ENCODE measurements around the gene FZD10. TPM values are rescaled to one million over a fixed set of nuclear protein-coding genes. Genes with fewer than 3 reads are reported as not detected.

The FZD10 gene
- total RNA-seq, 4 donors from 2014 or later, result 1.2 to 4.7 (median 2.5) TPM

DNA sequence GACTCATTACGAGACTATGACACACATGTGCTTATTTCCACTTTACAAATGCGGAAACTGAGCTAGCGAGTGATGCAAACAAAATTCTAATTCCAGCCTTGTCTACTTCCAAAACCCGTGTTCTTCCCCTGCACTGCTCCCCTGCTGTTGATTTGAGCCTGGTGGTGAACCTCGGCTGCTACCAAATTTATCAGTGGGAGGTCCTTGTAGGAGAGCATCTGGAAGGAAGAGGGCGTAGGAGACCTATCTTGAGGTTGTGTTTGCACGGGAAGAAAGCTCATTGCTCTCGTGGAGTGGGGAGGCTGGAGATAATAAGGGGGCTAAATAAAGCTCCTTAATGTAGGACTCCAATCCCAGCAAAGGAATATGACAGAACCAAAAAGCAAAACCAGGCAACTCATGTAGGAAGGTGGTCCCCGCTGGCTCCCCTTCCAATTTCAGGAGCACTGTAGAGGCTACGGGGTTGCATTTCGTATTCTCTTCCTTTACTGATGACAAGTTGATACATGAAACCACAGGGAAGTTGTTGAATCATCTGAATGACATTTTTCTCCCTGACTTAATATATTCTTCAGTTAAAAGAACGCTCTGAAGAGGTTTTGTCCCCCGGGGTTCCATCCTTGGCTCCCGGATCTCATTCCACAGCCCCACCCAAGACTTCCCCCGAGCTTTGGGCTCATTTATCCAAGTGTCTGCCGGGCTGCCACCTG lies 52.6 kb downstream of the FZD10 start:
- H3K36me3 ChIP-seq, result no peaks in the 10 kb centered on the region
- intact Hi-C loops (cut with DNase I), result no loop called here
- TF ChIP-seq POLR2A (IDR thresholded peaks at IDR 0.05), result no peak
- TF ChIP-seq, protein P1, sequence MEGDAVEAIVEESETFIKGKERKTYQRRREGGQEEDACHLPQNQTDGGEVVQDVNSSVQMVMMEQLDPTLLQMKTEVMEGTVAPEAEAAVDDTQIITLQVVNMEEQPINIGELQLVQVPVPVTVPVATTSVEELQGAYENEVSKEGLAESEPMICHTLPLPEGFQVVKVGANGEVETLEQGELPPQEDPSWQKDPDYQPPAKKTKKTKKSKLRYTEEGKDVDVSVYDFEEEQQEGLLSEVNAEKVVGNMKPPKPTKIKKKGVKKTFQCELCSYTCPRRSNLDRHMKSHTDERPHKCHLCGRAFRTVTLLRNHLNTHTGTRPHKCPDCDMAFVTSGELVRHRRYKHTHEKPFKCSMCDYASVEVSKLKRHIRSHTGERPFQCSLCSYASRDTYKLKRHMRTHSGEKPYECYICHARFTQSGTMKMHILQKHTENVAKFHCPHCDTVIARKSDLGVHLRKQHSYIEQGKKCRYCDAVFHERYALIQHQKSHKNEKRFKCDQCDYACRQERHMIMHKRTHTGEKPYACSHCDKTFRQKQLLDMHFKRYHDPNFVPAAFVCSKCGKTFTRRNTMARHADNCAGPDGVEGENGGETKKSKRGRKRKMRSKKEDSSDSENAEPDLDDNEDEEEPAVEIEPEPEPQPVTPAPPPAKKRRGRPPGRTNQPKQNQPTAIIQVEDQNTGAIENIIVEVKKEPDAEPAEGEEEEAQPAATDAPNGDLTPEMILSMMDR (IDR thresholded peaks at IDR 0.05), result no peak
- H3K9me3 ChIP-seq, result no peaks in the 10 kb centered on the region
- WGBS, 2 donors, result 62% methylated on average over 16 of the region's 16 CpGs
- no peak for DNase-seq
- H3K27me3 ChIP-seq, result no peaks in the 10 kb centered on the region
- H3K4me3 ChIP-seq (replicated peaks in 1 of 3), result no peak overlapping the region
- no peaks in the 10 kb centered on the region for H3K4me1 ChIP-seq
- no peak overlapping the region for H3K27ac ChIP-seq

Other genes with a start within 250 kb of the FZD10 start
- gene PIWIL1, start 175.4 kb downstream of the FZD10 start, total RNA-seq, result 1 to 10 TPM in 1 of 4 donors, under 1 TPM in 2, not detected in 1; 0.22 to 1.5 (median 0.67) TPM

Data from thyroid gland (tissue), 4 donors.